Memory B cell (primary cell): Measurements from ENCODE around the gene MYBPH.

Experiments
- ATAC-seq: fragments of 150-1000 bp; cut with Tn5 transposase; 2 replicates; pipeline ENCODE4 v1.10.0; 2021; ENCODE audit warnings: low read depth, mild to moderate bottlenecking, moderate library complexity
- DNase-seq, 2 donors: peaks; one replicate each; pipeline ENCODE4 v3.0.0; 2022; ENCODE audit warnings: low spot score in 2 of 2
- H3K27ac Mint-ChIP-seq: one replicate; pipeline ENCODE4 v1.8.0; 2022; ENCODE audit warnings: mild to moderate bottlenecking, moderate library complexity, mixed read lengths
- H3K27me3 Mint-ChIP-seq: one replicate; pipeline ENCODE4 v1.8.0; 2022; ENCODE audit warnings: mixed read lengths
- H3K36me3 Mint-ChIP-seq: one replicate; pipeline ENCODE4 v1.8.0; 2022; ENCODE audit warnings: mild to moderate bottlenecking, mixed read lengths
- H3K4me1 Mint-ChIP-seq: one replicate; pipeline ENCODE4 v1.8.0; 2022; ENCODE audit warnings: mixed read lengths
- H3K4me3 Mint-ChIP-seq: one replicate; pipeline ENCODE4 v1.8.0; 2022; ENCODE audit warnings: mild to moderate bottlenecking, moderate library complexity, mixed read lengths
- H3K9me3 Mint-ChIP-seq: one replicate; pipeline ENCODE4 v1.8.0; 2022; ENCODE audit warnings: mixed read lengths

MYBPH gene

GRCh38 chr1:203122159-203122558 is 53.5 kb downstream of the MYBPH start:
- DNase-seq (no peak), ATAC-seq (no peak)
- Mint-ChIP-seq H3K4me3 (no peak overlapping the region), H3K27ac (no peak overlapping the region), H3K36me3 (no peaks in the 10 kb centered on the region), H3K4me1 (peaks cover 9% of the 10 kb centered on the region), H3K27me3 (peaks cover 35% of the 10 kb centered on the region), H3K9me3 (no peaks in the 10 kb centered on the region)

- H3K4me3 Mint-ChIP-seq: no peak overlapping the region
- H3K27ac Mint-ChIP-seq: no peak overlapping the region
- H3K4me1 Mint-ChIP-seq: peaks cover 8% of the 10 kb centered on the region
- no peaks in the 10 kb centered on the region for H3K9me3 Mint-ChIP-seq
- peaks cover 31% of the 10 kb centered on the region for H3K27me3 Mint-ChIP-seq
- ATAC-seq: no peak
- DNase-seq: no peak
- no peaks in the 10 kb centered on the region for H3K36me3 Mint-ChIP-seq
Observed at GRCh38 chr1:203121186-203122015, 54.2 kb downstream of the MYBPH start.

- H3K27ac Mint-ChIP-seq: no peak overlapping the region
- no peak overlapping the region for H3K4me3 Mint-ChIP-seq
- no peaks in the 10 kb centered on the region for H3K9me3 Mint-ChIP-seq
- ATAC-seq (no peak), DNase-seq (no peak)
- no peaks in the 10 kb centered on the region for H3K36me3 Mint-ChIP-seq
- peaks cover 34% of the 10 kb centered on the region for H3K27me3 Mint-ChIP-seq
- peaks cover 5% of the 10 kb centered on the region for H3K4me1 Mint-ChIP-seq
Observed at GRCh38 chr1:203120325-203121153, 55.1 kb downstream of the MYBPH start.
